CD4-positive, CD25-positive, alpha-beta regulatory T cell (primary cell): ENCODE results near the gene L1CAM. TPM values are rescaled to one million over a fixed set of nuclear protein-coding genes. Genes with fewer than 3 reads are reported as not detected.

Experiments used
- ATAC-seq, 2 donors: fragments of 150-1000 bp; cut with Tn5 transposase; one replicate each; pipeline ENCODE4 v1.10.0; 2021; ENCODE audit warnings: low read depth in 2 of 2, moderate number of reproducible peaks in 2 of 2, moderate library complexity in 1 of 2
- DNase-seq, 3 donors: peaks; one replicate each; pipeline versions ENCODE4 v3.0.0 to v3.0.0-alpha.2; 2012 to 2022; ENCODE audit warnings: mixed read lengths in 1 of 3
- H3K27ac ChIP-seq: one replicate; pipeline ENCODE4 v1.7.0; 2013; ENCODE audit warnings: mild to moderate bottlenecking, low read length; ENCODE audit not compliant: insufficient read depth, poor library complexity, severe bottlenecking
- H3K27me3 ChIP-seq: one replicate; pipeline ENCODE4 v1.7.0; 2013; ENCODE audit warnings: low read length; ENCODE audit not compliant: control insufficient read depth, insufficient read depth
- H3K36me3 ChIP-seq: one replicate; pipeline ENCODE4 v1.7.0; 2013; ENCODE audit warnings: mild to moderate bottlenecking, low read length, moderate library complexity; ENCODE audit not compliant: control insufficient read depth, insufficient read depth
- H3K4me1 ChIP-seq: 2 replicates; pipeline ENCODE4 v1.7.0; 2013; ENCODE audit warnings: mild to moderate bottlenecking, low read length; ENCODE audit not compliant: insufficient read depth, control insufficient read depth, poor library complexity, severe bottlenecking
- H3K4me3 ChIP-seq: one replicate; pipeline ENCODE4 v1.7.0; 2013; ENCODE audit warnings: low read depth, mild to moderate bottlenecking, low read length, moderate library complexity
- H3K9me3 ChIP-seq, 2 experiments: 1 replicate in 1 of 2; 2 replicates in 1 of 2; pipeline ENCODE4 v1.7.0; 2013; ENCODE audit warnings: low read length in 2 of 2, mild to moderate bottlenecking in 1 of 2, moderate library complexity in 1 of 2; ENCODE audit not compliant: control insufficient read depth in 2 of 2
- H3K27ac Mint-ChIP-seq, 3 donors: one replicate each; pipeline ENCODE4 v1.8.0; 2020 to 2022; ENCODE audit warnings: mild to moderate bottlenecking in 3 of 3, mixed read lengths in 3 of 3, moderate library complexity in 2 of 3
- H3K27me3 Mint-ChIP-seq: one replicate; pipeline ENCODE4 v1.8.0; 2022; ENCODE audit warnings: mild to moderate bottlenecking, mixed read lengths
- H3K36me3 Mint-ChIP-seq: one replicate; pipeline ENCODE4 v1.8.0; 2020; ENCODE audit warnings: mixed read lengths
- H3K4me1 Mint-ChIP-seq, 4 donors: one replicate each; pipeline ENCODE4 v1.8.0; 2020 to 2022; ENCODE audit warnings: mixed read lengths in 4 of 4, mild to moderate bottlenecking in 1 of 4
- H3K4me3 Mint-ChIP-seq, 4 donors: one replicate each; pipeline ENCODE4 v1.8.0; 2020 to 2022; ENCODE audit warnings: mild to moderate bottlenecking in 4 of 4, mixed read lengths in 4 of 4, moderate library complexity in 3 of 4
- H3K9me3 Mint-ChIP-seq, 7 donors: one replicate each; pipeline ENCODE4 v1.8.0; 2020 to 2022; ENCODE audit warnings: mixed read lengths in 7 of 7, mild to moderate bottlenecking in 3 of 7, moderate library complexity in 2 of 7
- polyA plus RNA-seq, 4 donors: library from polyadenylated mRNA; unstranded; fragments of 300-500 nt; fragmentation: Illumina TruSeq; gene quantifications; one replicate each; pipeline ENCODE4 v1.2.3, GENCODE V29; 2021
- total RNA-seq: library from RNA; stranded (reverse); gene quantifications from one replicate; pipeline ENCODE4 v1.2.3, GENCODE V29; 2022

L1CAM gene
- total and polyA plus RNA-seq, 5 donors from 2014 or later: 0.67 to 2.1 TPM; not detected in 3

DNA sequence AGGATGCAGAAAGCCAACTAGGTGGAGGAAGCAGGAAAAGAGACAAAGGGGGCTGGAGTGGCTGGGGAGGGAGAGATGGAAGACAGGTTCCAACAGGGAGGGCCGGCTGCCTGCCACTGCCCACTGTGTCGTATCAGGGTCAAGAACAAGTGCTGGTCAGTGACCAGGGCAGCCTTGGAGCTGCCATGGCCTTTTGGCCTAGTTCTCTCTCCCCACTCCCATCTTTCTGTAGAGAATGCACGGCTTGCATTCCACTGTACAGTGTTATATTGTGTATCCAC lies 11.9 kb downstream of the L1CAM start:
- H3K27me3 ChIP-seq: no peaks in the 10 kb centered on the region
- no peak for ATAC-seq
- Mint-ChIP-seq H3K4me3 (no peak overlapping the region), H3K9me3 (peaks cover 0 to 8% (median 0%) of the 10 kb centered on the region in 7 donors), H3K27ac (no peak overlapping the region), H3K36me3 (no peaks in the 10 kb centered on the region), H3K27me3 (peaks cover 10% of the 10 kb centered on the region), H3K4me1 (peaks cover 0 to 23% (median 1%) of the 10 kb centered on the region in 4 donors)
- H3K4me3 ChIP-seq: no peak overlapping the region
- no peak for DNase-seq
- H3K27ac ChIP-seq: no peak overlapping the region
- H3K9me3 ChIP-seq: no peaks in the 10 kb centered on the region
- no peaks in the 10 kb centered on the region for H3K36me3 ChIP-seq
- peaks cover 7% of the 10 kb centered on the region for H3K4me1 ChIP-seq

DNA sequence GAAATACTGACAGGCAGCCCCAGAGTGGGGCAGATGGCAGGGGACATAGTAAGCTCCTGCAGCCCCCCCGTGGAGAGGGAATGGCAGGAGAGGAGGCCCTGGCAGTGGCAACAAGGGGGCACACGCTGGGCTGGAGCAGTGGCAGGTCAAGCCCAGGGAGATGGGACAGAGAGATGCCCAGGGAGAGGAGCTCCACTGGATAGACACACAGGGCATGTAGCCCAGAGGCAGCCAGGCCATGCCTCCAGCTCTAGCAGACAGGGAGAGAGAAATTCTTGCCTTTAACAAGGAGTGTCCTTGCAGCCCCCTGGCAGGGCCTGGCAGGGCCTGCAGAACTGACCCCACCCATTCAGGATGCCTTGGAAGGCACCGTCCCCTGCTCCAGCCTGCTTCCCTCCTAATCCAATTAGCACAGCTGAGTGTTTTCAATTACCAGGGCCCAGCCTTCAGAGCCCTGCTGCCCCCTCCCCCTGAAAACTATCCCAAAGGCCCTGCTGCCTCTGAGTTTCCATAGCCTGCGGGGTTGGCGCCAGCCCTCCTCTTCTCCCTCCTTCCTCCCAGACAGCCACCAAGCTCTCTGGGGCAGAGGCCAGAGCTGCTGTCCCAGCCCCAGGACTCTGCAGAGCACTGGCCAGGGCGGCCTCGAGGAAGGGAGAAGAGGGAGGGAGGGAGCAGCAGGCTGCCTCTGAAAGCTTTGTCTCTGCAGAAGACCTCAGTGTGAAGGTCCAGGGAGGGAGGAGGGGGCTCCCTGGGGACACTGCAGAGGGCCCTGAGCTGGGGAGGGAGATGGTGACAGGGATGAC lies 12.5 kb downstream of the L1CAM start:
- Histone ChIP-seq H3K27me3 (no peaks in the 10 kb centered on the region), H3K36me3 (no peaks in the 10 kb centered on the region), H3K27ac (no peak overlapping the region), H3K4me3 (no peak overlapping the region), H3K9me3 (no peaks in the 10 kb centered on the region), H3K4me1 (peaks cover 3% of the 10 kb centered on the region)
- no peak overlapping the region for H3K4me3 Mint-ChIP-seq
- peaks cover 0 to 17% (median 1%) of the 10 kb centered on the region in 4 donors for H3K4me1 Mint-ChIP-seq
- ATAC-seq (no peak), DNase-seq (no peak)
- no peaks in the 10 kb centered on the region for H3K36me3 Mint-ChIP-seq
- peaks cover 7% of the 10 kb centered on the region for H3K27me3 Mint-ChIP-seq
- H3K27ac Mint-ChIP-seq: no peak overlapping the region
- peaks cover 0 to 8% (median 0%) of the 10 kb centered on the region in 7 donors for H3K9me3 Mint-ChIP-seq

DNA sequence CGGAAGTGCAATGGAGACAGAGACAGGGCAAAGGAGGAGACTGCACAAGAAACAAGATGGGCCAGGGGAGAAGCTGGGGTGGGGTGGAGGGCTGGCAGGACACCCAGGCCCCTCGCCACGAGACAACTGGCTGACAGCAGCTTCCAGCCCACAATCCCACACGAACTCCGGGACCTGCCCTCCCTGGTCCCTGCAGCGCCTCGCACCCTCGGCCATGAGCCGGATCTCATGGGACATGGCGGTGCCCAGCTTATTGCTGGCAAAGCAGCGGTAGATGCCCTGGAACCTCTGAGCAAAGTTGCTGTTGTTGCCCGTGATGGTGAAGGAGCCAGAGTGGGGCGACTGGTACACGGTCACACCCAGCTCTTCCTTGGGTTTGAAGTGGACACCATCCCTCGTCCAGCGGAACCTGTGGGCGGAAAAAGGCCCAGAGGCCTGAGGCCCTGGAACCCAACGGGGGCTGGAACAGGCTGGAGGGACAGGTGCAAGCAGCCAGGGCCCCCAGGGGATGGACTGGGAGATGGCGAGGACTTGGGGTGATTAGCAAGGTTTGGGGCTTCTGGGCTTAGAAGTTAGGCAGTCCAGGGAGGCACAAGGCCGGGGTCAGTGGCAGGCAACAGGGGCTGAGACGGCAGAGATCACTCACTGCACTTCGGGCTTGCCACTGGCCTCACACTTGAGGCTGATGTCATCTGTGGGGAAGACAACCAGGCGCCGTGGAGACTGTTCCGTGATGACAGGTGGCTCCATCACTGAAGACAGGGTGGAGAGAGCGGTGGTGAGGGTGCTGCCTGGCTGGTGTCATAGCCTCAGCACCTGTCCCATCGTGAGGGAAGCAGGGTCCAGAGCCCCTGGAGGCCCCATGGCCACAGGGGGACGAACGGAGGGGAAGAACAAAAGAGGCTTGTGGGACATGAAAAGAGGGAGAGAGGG lies 13.8 kb downstream of the L1CAM start:
- H3K36me3 ChIP-seq: no peaks in the 10 kb centered on the region
- DNase-seq (no peak), ATAC-seq (no peak)
- no peak overlapping the region for H3K27ac ChIP-seq
- H3K36me3 Mint-ChIP-seq: no peaks in the 10 kb centered on the region
- peaks cover 0 to 6% (median 1%) of the 10 kb centered on the region in 4 donors for H3K4me1 Mint-ChIP-seq
- no peak overlapping the region for H3K27ac Mint-ChIP-seq
- H3K27me3 Mint-ChIP-seq: peaks cover 7% of the 10 kb centered on the region
- peaks cover 0 to 8% (median 0%) of the 10 kb centered on the region in 7 donors for H3K9me3 Mint-ChIP-seq
- no peak overlapping the region for H3K4me3 Mint-ChIP-seq
- no peaks in the 10 kb centered on the region for H3K27me3 ChIP-seq
- no peak overlapping the region for H3K4me3 ChIP-seq
- H3K4me1 ChIP-seq: no peaks in the 10 kb centered on the region
- no peaks in the 10 kb centered on the region for H3K9me3 ChIP-seq

GRCh38 chrX:153871451-153871850 lies 14.5 kb downstream of the L1CAM start:
- Mint-ChIP-seq H3K9me3 (peaks cover 0 to 8% (median 0%) of the 10 kb centered on the region in 7 donors), H3K27me3 (peaks cover 7% of the 10 kb centered on the region), H3K36me3 (no peaks in the 10 kb centered on the region), H3K4me1 (peaks cover 0 to 5% (median 1%) of the 10 kb centered on the region in 4 donors), H3K4me3 (no peak overlapping the region), H3K27ac (peak overlapping the region in 1 of 3 donors; percentile 11)
- no peaks in the 10 kb centered on the region for H3K9me3 ChIP-seq
- H3K27ac ChIP-seq: no peak overlapping the region
- H3K4me3 ChIP-seq: no peak overlapping the region
- H3K36me3 ChIP-seq: no peaks in the 10 kb centered on the region
- H3K27me3 ChIP-seq: no peaks in the 10 kb centered on the region
- no peaks in the 10 kb centered on the region for H3K4me1 ChIP-seq
- DNase-seq (no peak), ATAC-seq (no peak)

DNA sequence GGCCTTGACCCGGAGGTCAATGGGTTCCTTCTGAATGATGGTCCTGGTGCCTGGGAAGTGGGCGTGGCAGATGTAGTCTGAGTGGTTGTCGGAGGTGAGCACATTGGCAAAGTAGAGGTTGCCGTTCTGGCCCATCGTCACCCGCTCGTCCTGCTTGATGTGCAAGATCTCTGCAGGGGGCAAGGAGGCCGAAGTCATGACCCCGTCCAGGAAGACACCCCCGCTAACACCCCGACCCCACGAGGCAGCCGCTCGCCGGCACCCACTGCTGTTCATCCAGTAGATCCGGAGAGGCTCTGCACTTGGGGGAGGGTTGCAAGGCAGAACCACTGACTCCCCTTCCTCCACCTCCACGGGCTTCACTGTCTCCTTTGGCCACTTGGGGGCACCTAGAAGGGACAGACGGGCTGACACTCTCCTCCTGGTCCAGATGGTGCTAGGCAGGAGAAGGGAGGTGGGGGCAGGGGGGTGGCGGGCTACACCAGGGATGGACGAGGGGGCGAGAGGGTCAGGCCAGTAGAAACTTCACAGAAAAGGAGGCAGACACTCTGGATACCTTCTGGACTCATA lies 15.1 kb downstream of the L1CAM start:
- ATAC-seq (no peak), DNase-seq (no peak)
- H3K36me3 Mint-ChIP-seq: no peaks in the 10 kb centered on the region
- H3K27ac ChIP-seq: no peak overlapping the region
- no peaks in the 10 kb centered on the region for H3K36me3 ChIP-seq
- peaks cover 0 to 8% (median 0%) of the 10 kb centered on the region in 7 donors for H3K9me3 Mint-ChIP-seq
- no peak overlapping the region for H3K4me3 ChIP-seq
- no peaks in the 10 kb centered on the region for H3K27me3 ChIP-seq
- H3K9me3 ChIP-seq: no peaks in the 10 kb centered on the region
- no peak overlapping the region for H3K4me3 Mint-ChIP-seq
- no peak overlapping the region for H3K27ac Mint-ChIP-seq
- H3K27me3 Mint-ChIP-seq: peaks cover 7% of the 10 kb centered on the region
- H3K4me1 ChIP-seq: no peaks in the 10 kb centered on the region
- H3K4me1 Mint-ChIP-seq: peaks cover 0 to 3% (median 1%) of the 10 kb centered on the region in 4 donors

GRCh38 chrX:153870288-153870690 lies 15.7 kb downstream of the L1CAM start:
- no peaks in the 10 kb centered on the region for H3K9me3 ChIP-seq
- H3K9me3 Mint-ChIP-seq: peaks cover 0 to 8% (median 0%) of the 10 kb centered on the region in 7 donors
- no peak overlapping the region for H3K4me3 ChIP-seq
- ATAC-seq (no peak), DNase-seq (no peak)
- no peaks in the 10 kb centered on the region for H3K27me3 ChIP-seq
- H3K27me3 Mint-ChIP-seq: peaks cover 4% of the 10 kb centered on the region
- H3K4me3 Mint-ChIP-seq: no peak overlapping the region
- H3K27ac Mint-ChIP-seq: no peak overlapping the region
- peaks cover 0 to 3% (median 1%) of the 10 kb centered on the region in 4 donors for H3K4me1 Mint-ChIP-seq
- no peaks in the 10 kb centered on the region for H3K36me3 Mint-ChIP-seq
- no peaks in the 10 kb centered on the region for H3K4me1 ChIP-seq
- H3K36me3 ChIP-seq: no peaks in the 10 kb centered on the region
- no peak overlapping the region for H3K27ac ChIP-seq

GRCh38 chrX:153869473-153870287 lies 16.3 kb downstream of the L1CAM start:
- H3K27me3 Mint-ChIP-seq: no peaks in the 10 kb centered on the region
- H3K27ac ChIP-seq: no peak overlapping the region
- no peaks in the 10 kb centered on the region for H3K27me3 ChIP-seq
- H3K4me1 ChIP-seq: no peaks in the 10 kb centered on the region
- H3K9me3 Mint-ChIP-seq: peaks cover 0 to 4% (median 0%) of the 10 kb centered on the region in 7 donors
- H3K4me3 Mint-ChIP-seq: no peak overlapping the region
- ATAC-seq: no peak
- H3K36me3 Mint-ChIP-seq: no peaks in the 10 kb centered on the region
- H3K27ac Mint-ChIP-seq: no peak overlapping the region
- H3K4me1 Mint-ChIP-seq: peaks cover 0 to under 1% (median 0%) of the 10 kb centered on the region in 4 donors
- H3K9me3 ChIP-seq: no peaks in the 10 kb centered on the region
- H3K4me3 ChIP-seq: no peak overlapping the region
- no peak for DNase-seq
- no peaks in the 10 kb centered on the region for H3K36me3 ChIP-seq
